HEK293 (cell line): ENCODE data around the gene ACIN1.

Experiments used
- CTCF ChIA-PET: fragments of 350-600 bp; formaldehyde crosslinking; extraction: SDS; loops from one replicate; lab custom pipeline; 2021; ENCODE audit warnings: antibody characterized with exemption; lab: Yijun Ruan, JAX
- POLR2A ChIA-PET: fragments of 300-600 bp; formaldehyde crosslinking; extraction: SDS; loops from one replicate; lab custom pipeline; 2020; ENCODE audit warnings: antibody characterized with exemption, inconsistent platforms; lab: Yijun Ruan, JAX
- H3K27ac ChIP-seq: fragments of 200-500 bp; sonication (Bioruptor generic); 2 replicates; pipeline ENCODE4 v1.5.1; 2014; ENCODE audit warnings: low read depth, low read length, control low read depth, inconsistent platforms; ENCODE audit errors: extremely low read depth
- H3K36me3 ChIP-seq, 2 experiments: fragments of 200-500 bp in 1 of 2; sonication (Bioruptor generic) in 1 of 2; 1 replicate in 1 of 2; 2 replicates in 1 of 2; pipeline ENCODE4 v1.5.1; 2014 to 2017; ENCODE audit warnings: inconsistent platforms in 2 of 2, low read length in 2 of 2; ENCODE audit not compliant: control insufficient read depth in 2 of 2, insufficient read depth in 1 of 2
- H3K4me1 ChIP-seq: fragments of 200-500 bp; sonication (Bioruptor generic); 2 replicates; pipeline ENCODE4 v1.5.1; 2014; ENCODE audit warnings: mild to moderate bottlenecking, low read length, inconsistent platforms; ENCODE audit not compliant: control insufficient read depth, insufficient read depth
- H3K4me3 ChIP-seq: 2 replicates; pipeline ENCODE4 v1.5.1; 2011; ENCODE audit warnings: low read depth, mild to moderate bottlenecking, control low read depth, low read length, moderate library complexity
- H3K9me3 ChIP-seq: fragments of 200-500 bp; sonication (Bioruptor generic); 2 replicates; pipeline ENCODE4 v1.5.1; 2014; ENCODE audit warnings: low read depth, low read length, inconsistent platforms; ENCODE audit not compliant: control insufficient read depth, insufficient read depth
- BCL11B ChIP-seq: fragments of 450-650 bp; formaldehyde crosslinking; IDR thresholded peaks from 2 replicates; pipeline ENCODE4 v1.5.1; 2016; ENCODE audit warnings: low read depth, missing biosample characterization, missing genetic modification characterization
- GLIS2 ChIP-seq: fragments of 450-650 bp; formaldehyde crosslinking; IDR thresholded peaks from 2 replicates; pipeline ENCODE4 v1.5.1; 2016; ENCODE audit warnings: missing biosample characterization, missing genetic modification characterization
- OSR2 ChIP-seq: fragments of 450-650 bp; formaldehyde crosslinking; IDR thresholded peaks from 2 replicates; pipeline ENCODE4 v1.5.1; 2016; ENCODE audit warnings: missing biosample characterization, missing genetic modification characterization
- PRDM4 ChIP-seq: fragments of 450-650 bp; formaldehyde crosslinking; IDR thresholded peaks from 2 replicates; pipeline ENCODE4 v1.5.1; 2017; ENCODE audit warnings: missing biosample characterization, missing genetic modification characterization
- SP2 ChIP-seq: fragments of 450-650 bp; formaldehyde crosslinking; IDR thresholded peaks from 2 replicates; pipeline ENCODE4 v1.5.1; 2016; ENCODE audit warnings: missing biosample characterization, missing genetic modification characterization
- ZBTB20 ChIP-seq: fragments of 450-650 bp; formaldehyde crosslinking; IDR thresholded peaks from 2 replicates; pipeline ENCODE4 v1.5.1; 2016; ENCODE audit warnings: missing biosample characterization, missing genetic modification characterization
- ZBTB44 ChIP-seq: fragments of 450-650 bp; IDR thresholded peaks from 2 replicates; pipeline ENCODE4 v1.5.1; 2018; ENCODE audit warnings: missing biosample characterization, mild to moderate bottlenecking, missing genetic modification characterization
- ZBTB6 ChIP-seq: fragments of 450-650 bp; formaldehyde crosslinking; IDR thresholded peaks from 2 replicates; pipeline ENCODE4 v1.5.1; 2017; ENCODE audit warnings: missing biosample characterization, missing genetic modification characterization
- ZIC2 ChIP-seq: fragments of 450-650 bp; formaldehyde crosslinking; IDR thresholded peaks from 2 replicates; pipeline ENCODE4 v1.5.1; 2016; ENCODE audit warnings: missing biosample characterization, missing genetic modification characterization
- ZNF18 ChIP-seq: fragments of 450-650 bp; formaldehyde crosslinking; IDR thresholded peaks from 2 replicates; pipeline ENCODE4 v1.5.1; 2016; ENCODE audit warnings: missing biosample characterization, missing genetic modification characterization
- ZNF19 ChIP-seq: fragments of 450-650 bp; formaldehyde crosslinking; IDR thresholded peaks from 2 replicates; pipeline ENCODE4; 2016; ENCODE audit warnings: missing biosample characterization, missing genetic modification characterization, low read depth
- ZNF24 ChIP-seq: fragments of 450-650 bp; formaldehyde crosslinking; IDR thresholded peaks from 2 replicates; pipeline ENCODE4 v1.5.1; 2016; ENCODE audit warnings: missing biosample characterization, missing genetic modification characterization
- ZNF335 ChIP-seq: fragments of 450-650 bp; formaldehyde crosslinking; conservative IDR thresholded peaks from 2 replicates; pipeline ENCODE4 v1.5.1; 2016; ENCODE audit warnings: missing biosample characterization, missing genetic modification characterization
- ZNF354C ChIP-seq: fragments of 450-650 bp; formaldehyde crosslinking; IDR thresholded peaks from 2 replicates; pipeline ENCODE4 v1.5.1; 2016; ENCODE audit warnings: missing biosample characterization, missing genetic modification characterization, low read depth, borderline replicate concordance
- ZNF433 ChIP-seq: fragments of 450-650 bp; formaldehyde crosslinking; IDR thresholded peaks from 2 replicates; pipeline ENCODE4 v1.5.1; 2016; ENCODE audit warnings: missing biosample characterization, missing genetic modification characterization, low read depth
- ZNF596 ChIP-seq: fragments of 450-650 bp; IDR thresholded peaks from 2 replicates; pipeline ENCODE4 v1.5.0; 2018; ENCODE audit warnings: missing biosample characterization, mild to moderate bottlenecking, missing genetic modification characterization, moderate library complexity
- ZNF610 ChIP-seq: fragments of 450-650 bp; formaldehyde crosslinking; IDR thresholded peaks from 2 replicates; pipeline ENCODE4 v1.5.1; 2016; ENCODE audit warnings: missing biosample characterization, missing genetic modification characterization, borderline replicate concordance
- ZNF629 ChIP-seq: fragments of 450-650 bp; formaldehyde crosslinking; IDR thresholded peaks from 2 replicates; pipeline ENCODE4 v1.5.1; 2017; ENCODE audit warnings: missing biosample characterization, missing genetic modification characterization
- ZNF658 ChIP-seq: fragments of 450-650 bp; formaldehyde crosslinking; IDR thresholded peaks from 2 replicates; pipeline ENCODE4; 2016; ENCODE audit warnings: missing biosample characterization, missing genetic modification characterization
- TF ChIP-seq, protein P1 (sequence below): fragments of 450-650 bp; formaldehyde crosslinking; conservative IDR thresholded peaks from 2 replicates; pipeline ENCODE4 v1.5.1; 2016; ENCODE audit warnings: low read depth, missing biosample characterization, missing genetic modification characterization
- TF ChIP-seq, protein P2 (sequence below): fragments of 450-650 bp; formaldehyde crosslinking; IDR thresholded peaks from 2 replicates; pipeline ENCODE4 v1.5.1; 2016; ENCODE audit warnings: missing biosample characterization, missing genetic modification characterization

ACIN1 gene

GRCh38 chr14:23141706-23142444 lies 46.9 kb upstream of the ACIN1 start:
- CTCF ChIA-PET: interaction anchor here (0.9 to 3.2 kb wide), 5 partner anchors 17 to 147 kb away, joined by 3 to 19 read pairs (median 4); no protein-coding TSS in a partner anchor
- H3K4me3 ChIP-seq: no peak overlapping the region
- 0 out of 2 replicates have a peak, but pooled peaks have one; percentile 8 for TF ChIP-seq ZIC2
- peak; percentile 93 for TF ChIP-seq ZBTB20
- TF ChIP-seq, protein P1, sequence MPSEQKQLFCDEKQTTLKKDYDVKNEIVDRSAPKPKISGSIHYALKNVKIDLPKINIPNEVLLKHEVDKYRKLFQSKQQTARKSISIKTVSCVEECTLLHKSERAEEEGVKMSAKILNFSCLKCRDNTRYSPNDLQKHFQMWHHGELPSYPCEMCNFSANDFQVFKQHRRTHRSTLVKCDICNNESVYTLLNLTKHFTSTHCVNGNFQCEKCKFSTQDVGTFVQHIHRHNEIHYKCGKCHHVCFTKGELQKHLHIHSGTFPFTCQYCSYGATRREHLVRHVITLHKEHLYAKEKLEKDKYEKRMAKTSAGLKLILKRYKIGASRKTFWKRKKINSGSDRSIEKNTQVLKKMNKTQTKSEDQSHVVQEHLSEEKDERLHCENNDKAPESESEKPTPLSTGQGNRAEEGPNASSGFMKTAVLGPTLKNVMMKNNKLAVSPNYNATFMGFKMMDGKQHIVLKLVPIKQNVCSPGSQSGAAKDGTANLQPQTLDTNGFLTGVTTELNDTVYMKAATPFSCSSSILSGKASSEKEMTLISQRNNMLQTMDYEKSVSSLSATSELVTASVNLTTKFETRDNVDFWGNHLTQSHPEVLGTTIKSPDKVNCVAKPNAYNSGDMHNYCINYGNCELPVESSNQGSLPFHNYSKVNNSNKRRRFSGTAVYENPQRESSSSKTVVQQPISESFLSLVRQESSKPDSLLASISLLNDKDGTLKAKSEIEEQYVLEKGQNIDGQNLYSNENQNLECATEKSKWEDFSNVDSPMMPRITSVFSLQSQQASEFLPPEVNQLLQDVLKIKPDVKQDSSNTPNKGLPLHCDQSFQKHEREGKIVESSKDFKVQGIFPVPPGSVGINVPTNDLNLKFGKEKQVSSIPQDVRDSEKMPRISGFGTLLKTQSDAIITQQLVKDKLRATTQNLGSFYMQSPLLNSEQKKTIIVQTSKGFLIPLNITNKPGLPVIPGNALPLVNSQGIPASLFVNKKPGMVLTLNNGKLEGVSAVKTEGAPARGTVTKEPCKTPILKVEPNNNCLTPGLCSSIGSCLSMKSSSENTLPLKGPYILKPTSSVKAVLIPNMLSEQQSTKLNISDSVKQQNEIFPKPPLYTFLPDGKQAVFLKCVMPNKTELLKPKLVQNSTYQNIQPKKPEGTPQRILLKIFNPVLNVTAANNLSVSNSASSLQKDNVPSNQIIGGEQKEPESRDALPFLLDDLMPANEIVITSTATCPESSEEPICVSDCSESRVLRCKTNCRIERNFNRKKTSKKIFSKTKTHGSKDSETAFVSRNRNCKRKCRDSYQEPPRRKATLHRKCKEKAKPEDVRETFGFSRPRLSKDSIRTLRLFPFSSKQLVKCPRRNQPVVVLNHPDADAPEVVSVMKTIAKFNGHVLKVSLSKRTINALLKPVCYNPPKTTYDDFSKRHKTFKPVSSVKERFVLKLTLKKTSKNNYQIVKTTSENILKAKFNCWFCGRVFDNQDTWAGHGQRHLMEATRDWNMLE (tag by site-specific recombination): no peak
- TF ChIP-seq BCL11B (tag by site-specific recombination): no peak
- no peak for TF ChIP-seq ZBTB44
- TF ChIP-seq ZNF335 (tag by site-specific recombination): peak; percentile 44; the same call in 1 of the 2 replicates
- no peak for TF ChIP-seq ZNF354C (tag by site-specific recombination)
- TF ChIP-seq, all 188 proteins: peak for 3
- Histone ChIP-seq H3K36me3 (peaks cover 0 to 10% of the 10 kb centered on the region in 2 experiments; a peak in 1 of 3 replicates), H3K27ac (no peak overlapping the region), H3K4me1 (0 out of 2 replicates have a peak, but pooled peaks cover 2% of the 10 kb centered on the region), H3K9me3 (no peaks in the 10 kb centered on the region)
- POLR2A ChIA-PET: interaction anchor here (0.6 kb wide), 1 partner anchor 46 kb away, joined by 4 read pairs; no protein-coding TSS in a partner anchor

DNA sequence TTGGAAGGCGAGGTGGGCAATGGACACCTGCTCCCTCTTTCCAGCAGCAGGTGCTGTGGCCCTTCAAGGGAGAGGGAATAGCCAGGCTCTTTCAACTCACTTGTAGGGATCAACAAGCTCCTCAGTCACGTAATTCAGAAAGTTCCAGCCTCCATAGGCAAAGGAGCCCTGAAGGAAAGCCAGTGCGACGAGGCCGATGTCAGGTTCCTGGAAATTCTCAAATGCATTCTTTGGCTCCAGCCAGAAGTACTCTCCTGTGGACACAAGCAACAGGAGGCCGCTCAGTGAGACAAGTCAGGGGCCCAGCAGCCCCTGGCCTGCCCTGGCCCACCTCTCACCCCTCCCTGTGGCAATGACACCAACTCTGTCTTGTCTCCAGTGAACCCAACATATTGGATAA lies 45.4 kb upstream of the ACIN1 start:
- no peak overlapping the region for H3K27ac ChIP-seq
- H3K9me3 ChIP-seq: no peaks in the 10 kb centered on the region
- H3K4me3 ChIP-seq: no peak overlapping the region
- POLR2A ChIA-PET: no interaction called here
- peaks cover 0 to 10% of the 10 kb centered on the region in 2 experiments; a peak in 1 of 3 replicates for H3K36me3 ChIP-seq
- CTCF ChIA-PET: no interaction called here
- 0 out of 2 replicates have a peak, but pooled peaks cover 2% of the 10 kb centered on the region for H3K4me1 ChIP-seq
- TF ChIP-seq ZNF610 (no peak), ZNF19 (tag by site-specific recombination) (no peak), ZNF629 (no peak), ZNF18 (no peak), ZNF433 (tag by site-specific recombination) (no peak), OSR2 (no peak), ZNF24 (no peak), PRDM4 (no peak), SP2 (no peak), ZBTB6 (no peak), ZNF596 (tag by site-specific recombination) (no peak), ZNF658 (tag by site-specific recombination) (no peak), GLIS2 (tag by site-specific recombination) (no peak)
- TF ChIP-seq, protein P2, sequence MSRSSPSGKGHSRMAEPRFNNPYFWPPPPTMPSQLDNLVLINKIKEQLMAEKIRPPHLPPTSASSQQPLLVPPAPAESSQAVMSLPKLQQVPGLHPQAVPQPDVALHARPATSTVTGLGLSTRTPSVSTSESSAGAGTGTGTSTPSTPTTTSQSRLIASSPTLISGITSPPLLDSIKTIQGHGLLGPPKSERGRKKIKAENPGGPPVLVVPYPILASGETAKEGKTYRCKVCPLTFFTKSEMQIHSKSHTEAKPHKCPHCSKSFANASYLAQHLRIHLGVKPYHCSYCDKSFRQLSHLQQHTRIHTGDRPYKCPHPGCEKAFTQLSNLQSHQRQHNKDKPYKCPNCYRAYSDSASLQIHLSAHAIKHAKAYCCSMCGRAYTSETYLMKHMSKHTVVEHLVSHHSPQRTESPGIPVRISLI (tag by site-specific recombination): no peak
